GM21619 (cell line): Measurements from ENCODE around the gene VSIG10L2.

ENCODE experiments used
- ATAC-seq: cut with Tn5 transposase; IDR thresholded peaks from one replicate; pipeline ENCODE4 v1.9.1; 2021; ENCODE audit not compliant: unreplicated experiment

VSIG10L2 gene

DNA sequence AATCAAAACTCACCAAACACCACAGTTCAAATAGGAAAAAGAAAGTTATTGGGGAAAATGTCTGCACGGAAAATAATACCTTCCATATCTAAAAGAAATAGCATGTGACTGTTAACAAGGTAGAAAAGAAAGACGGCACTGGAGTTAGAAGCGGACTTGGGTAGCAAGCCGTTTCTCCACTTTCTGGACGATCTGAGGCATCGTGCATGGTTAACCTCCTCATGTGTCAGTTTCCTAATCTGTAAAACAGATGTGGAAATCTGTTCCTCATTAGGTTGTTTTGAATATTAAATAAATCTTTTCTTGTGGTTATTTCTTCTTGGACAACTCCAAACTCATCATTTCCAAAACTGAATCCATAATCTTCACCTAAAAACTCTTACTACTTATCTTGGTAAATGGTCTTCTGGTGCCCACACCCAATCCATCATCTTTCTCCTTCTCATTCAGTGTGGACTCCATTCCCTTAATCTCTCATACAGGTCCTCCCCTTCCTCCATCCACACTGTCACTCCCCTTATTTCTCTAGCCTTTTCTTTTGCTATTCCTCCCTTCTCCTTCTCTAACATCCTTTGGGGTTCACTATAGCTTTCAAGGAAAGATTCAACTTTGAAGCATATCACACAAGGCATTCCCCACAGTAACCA is 53.5 kb downstream of the VSIG10L2 start:
- no peak for ATAC-seq

- no peak for ATAC-seq
Measured at GRCh38 chr11:126002181-126002580, 56.3 kb downstream of the VSIG10L2 start.
